Hepatocyte (in vitro differentiated cells): ENCODE results near the gene FREM3. TPM values are rescaled to one million over a fixed set of nuclear protein-coding genes. Genes with fewer than 3 reads are reported as not detected.

ENCODE experiments used
- DNase-seq: peaks from one replicate; pipeline ENCODE4 v3.0.0-alpha.2; 2016; ENCODE audit warnings: low spot score
- H2AFZ ChIP-seq: fragments of 200-600 bp; sonication (generic); 2 replicates; pipeline ENCODE4 v1.6.0; 2016; ENCODE audit warnings: antibody characterized with exemption, mild to moderate bottlenecking
- H3K27ac ChIP-seq: fragments of 200-600 bp; sonication (generic); 2 replicates; pipeline ENCODE4 v1.5.1; 2016; ENCODE audit warnings: mild to moderate bottlenecking
- H3K27me3 ChIP-seq: fragments of 200-600 bp; sonication (generic); 2 replicates; pipeline ENCODE4 v1.6.1; 2016
- H3K36me3 ChIP-seq: fragments of 200-600 bp; sonication (generic); replicated peaks from 2 replicates; pipeline ENCODE4 v1.5.1; 2016; ENCODE audit warnings: low read depth; ENCODE audit not compliant: insufficient read depth
- H3K4me1 ChIP-seq: fragments of 200-600 bp; sonication (generic); 2 replicates; pipeline ENCODE4 v1.5.1; 2016; ENCODE audit warnings: mild to moderate bottlenecking, moderate library complexity; ENCODE audit not compliant: insufficient read depth
- H3K4me2 ChIP-seq: fragments of 200-600 bp; sonication (generic); 2 replicates; pipeline ENCODE4 v1.6.0; 2016
- H3K4me3 ChIP-seq: fragments of 200-600 bp; sonication (generic); 2 replicates; pipeline ENCODE4 v1.5.1; 2016; ENCODE audit warnings: mild to moderate bottlenecking
- H3K79me2 ChIP-seq: fragments of 200-600 bp; sonication (generic); 2 replicates; pipeline ENCODE4 v1.6.0; 2017; ENCODE audit warnings: mild to moderate bottlenecking
- H3K9me2 ChIP-seq: fragments of 200-600 bp; sonication (generic); replicated peaks from 2 replicates; pipeline ENCODE4 v1.6.0; 2017; ENCODE audit warnings: mild to moderate bottlenecking; ENCODE audit not compliant: insufficient read depth
- H3K9me3 ChIP-seq: fragments of 200-600 bp; sonication (generic); 2 replicates; pipeline ENCODE4 v1.5.1; 2016; ENCODE audit warnings: low read depth, mild to moderate bottlenecking
- H4K20me1 ChIP-seq: fragments of 200-600 bp; sonication (generic); 2 replicates; pipeline ENCODE4 v1.6.0; 2016; ENCODE audit warnings: mild to moderate bottlenecking; ENCODE audit not compliant: insufficient read depth, poor library complexity, severe bottlenecking
- CTCF ChIP-seq: fragments of 200-600 bp; sonication (generic); IDR thresholded peaks from 2 replicates; pipeline ENCODE4 v1.5.1; 2016; ENCODE audit warnings: antibody characterized with exemption, mild to moderate bottlenecking; ENCODE audit not compliant: poor library complexity
- EZH2 ChIP-seq: fragments of 200-600 bp; sonication (generic); IDR thresholded peaks from 2 replicates; pipeline ENCODE4 v1.6.1; 2016; ENCODE audit warnings: antibody characterized with exemption, mild to moderate bottlenecking, borderline replicate concordance
- EZH2phosphoT487 ChIP-seq: fragments of 200-600 bp; sonication (generic); IDR thresholded peaks from one replicate; pipeline ENCODE4 v1.6.1; 2018; ENCODE audit warnings: antibody characterized with exemption, mild to moderate bottlenecking, low read depth, moderate library complexity; ENCODE audit not compliant: unreplicated experiment, severe bottlenecking
- WGBS: methylation state at CpG from one replicate; pipeline ENCODE4 v1.1.6; 2016; ENCODE audit warnings: low lambda C conversion rate; ENCODE audit errors: missing lambda C conversion rate; 5-methylcytosine and 5-hydroxymethylcytosine counted together
- polyA plus RNA-seq: library from polyadenylated mRNA; unstranded; fragments of >200 nt; fragmentation: Nextera tagmentation; extraction: Ambion mirVana; gene quantifications from 2 replicates; pipeline ENCODE4 v1.2.1, GENCODE V29; 2016
- total RNA-seq: library from RNA; depleted of rRNA; stranded (reverse); fragments of >200 nt; gene quantifications from 2 replicates; pipeline ENCODE4 v1.2.3, GENCODE V29; 2014

The FREM3 gene
- total and polyA plus RNA-seq, 2 experiments from 2014 or later = 0.23 TPM; not detected in 1

DNA sequence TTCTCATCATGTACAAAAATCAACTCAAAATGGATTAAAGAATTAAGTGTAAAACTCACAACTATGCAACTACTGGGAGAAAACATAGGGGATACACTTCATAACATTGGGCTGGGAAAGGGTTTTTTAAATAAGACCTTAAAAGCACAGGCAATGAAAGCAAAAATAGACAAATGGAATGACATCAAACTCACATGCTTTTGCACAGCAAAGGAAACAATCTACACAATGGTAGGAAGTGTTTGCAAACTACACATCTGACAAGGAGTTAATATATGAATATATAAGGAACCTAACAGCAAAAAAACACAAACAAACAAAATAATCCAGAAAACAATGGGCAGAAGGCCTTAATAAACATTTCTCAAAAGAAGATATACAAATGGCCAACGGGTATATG, 57.9 kb downstream of the FREM3 start:
- no peaks in the 10 kb centered on the region for H4K20me1 ChIP-seq
- TF ChIP-seq EZH2 = no peak
- TF ChIP-seq EZH2phosphoT487 = no peak
- no peak for TF ChIP-seq CTCF
- H3K27ac ChIP-seq = no peak overlapping the region

GRCh38 chr4:143641361-143641760, 59.1 kb downstream of the FREM3 start:
- Histone ChIP-seq H3K79me2 (no peaks in the 10 kb centered on the region), H3K27me3 (no peaks in the 10 kb centered on the region), H3K4me2 (no peak overlapping the region), H3K9me2 (no peaks in the 10 kb centered on the region), H3K4me3 (no peak overlapping the region), H3K36me3 (no peaks in the 10 kb centered on the region), H3K9me3 (no peaks in the 10 kb centered on the region), H3K4me1 (no peaks in the 10 kb centered on the region), H2AFZ (no peak overlapping the region), H4K20me1 (no peaks in the 10 kb centered on the region), H3K27ac (no peak overlapping the region)
- WGBS = 76% methylated on average over 1 of the region's 1 CpG
- no peak for TF ChIP-seq EZH2phosphoT487
- TF ChIP-seq CTCF = no peak
- TF ChIP-seq EZH2 = no peak
- DNase-seq = no peak

More for the DNA sequence above, 57.9 kb downstream of the FREM3 start:
- no peaks in the 10 kb centered on the region for H3K4me1 ChIP-seq
- no peak overlapping the region for H3K4me3 ChIP-seq
- H3K9me2 ChIP-seq = no peaks in the 10 kb centered on the region
- H3K79me2 ChIP-seq = no peaks in the 10 kb centered on the region
- no peak overlapping the region for H2AFZ ChIP-seq
- no peak overlapping the region for H3K4me2 ChIP-seq
- no peaks in the 10 kb centered on the region for H3K9me3 ChIP-seq
- DNase-seq = no peak
- no peaks in the 10 kb centered on the region for H3K36me3 ChIP-seq
- H3K27me3 ChIP-seq = no peaks in the 10 kb centered on the region
- 83% methylated on average over 1 of the region's 1 CpG for WGBS

DNA sequence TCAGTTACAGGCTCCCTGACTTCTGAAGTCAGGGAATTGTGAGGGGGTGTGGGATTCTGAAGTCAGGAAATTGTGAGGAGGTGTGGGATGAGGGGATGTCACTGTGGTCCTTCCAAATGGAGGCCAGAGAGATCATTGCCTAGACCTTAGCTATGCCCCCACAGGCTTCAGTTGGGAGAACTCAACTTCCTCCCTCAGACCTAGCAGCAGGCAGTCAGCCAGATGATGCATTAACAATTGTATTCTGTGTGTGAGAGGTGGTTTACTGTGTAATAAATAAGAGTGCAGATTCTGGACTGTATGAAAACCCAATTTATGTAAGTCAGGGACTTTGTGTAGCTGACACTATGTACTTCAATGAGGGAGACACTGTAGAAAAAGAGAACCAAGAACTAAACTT, 65.7 kb downstream of the FREM3 start:
- Histone ChIP-seq H3K27me3 (no peaks in the 10 kb centered on the region), H3K4me1 (no peaks in the 10 kb centered on the region), H3K4me2 (no peak overlapping the region), H3K79me2 (no peaks in the 10 kb centered on the region), H4K20me1 (no peaks in the 10 kb centered on the region), H2AFZ (no peak overlapping the region), H3K9me2 (no peaks in the 10 kb centered on the region), H3K9me3 (no peaks in the 10 kb centered on the region), H3K4me3 (no peak overlapping the region), H3K36me3 (no peaks in the 10 kb centered on the region), H3K27ac (no peak overlapping the region)
- no peak for TF ChIP-seq CTCF
- no peak for TF ChIP-seq EZH2phosphoT487
- TF ChIP-seq EZH2 = no peak
- no peak for DNase-seq

GRCh38 chr4:143633833-143634232, 66.6 kb downstream of the FREM3 start:
- Histone ChIP-seq H3K9me3 (no peaks in the 10 kb centered on the region), H3K36me3 (no peaks in the 10 kb centered on the region), H4K20me1 (no peaks in the 10 kb centered on the region), H3K4me3 (no peak overlapping the region), H3K27me3 (no peaks in the 10 kb centered on the region), H3K27ac (no peak overlapping the region), H3K4me1 (no peaks in the 10 kb centered on the region), H3K4me2 (no peak overlapping the region), H3K79me2 (no peaks in the 10 kb centered on the region), H2AFZ (no peak overlapping the region), H3K9me2 (no peaks in the 10 kb centered on the region)
- TF ChIP-seq CTCF (no peak), EZH2 (no peak), EZH2phosphoT487 (no peak)
- no peak for DNase-seq
